HL-60 (cell line): ENCODE results near the gene CNOT6.
"Not testable (repeated sequence)": the region's sequence is repeated elsewhere in the genome, so short reads cannot be mapped to it uniquely, and the experiment has no call there.

Experiments
- POLR2AphosphoS5 ChIP-seq: IDR thresholded peaks from 2 replicates; pipeline ENCODE4 v1.6.1; 2012; ENCODE audit warnings: low read depth
- TF ChIP-seq, protein P1 (sequence below): IDR thresholded peaks from one replicate; pipeline ENCODE4 v1.5.1; 2011; ENCODE audit warnings: low read length, control low read depth, inconsistent platforms; ENCODE audit not compliant: insufficient read depth

DNA sequence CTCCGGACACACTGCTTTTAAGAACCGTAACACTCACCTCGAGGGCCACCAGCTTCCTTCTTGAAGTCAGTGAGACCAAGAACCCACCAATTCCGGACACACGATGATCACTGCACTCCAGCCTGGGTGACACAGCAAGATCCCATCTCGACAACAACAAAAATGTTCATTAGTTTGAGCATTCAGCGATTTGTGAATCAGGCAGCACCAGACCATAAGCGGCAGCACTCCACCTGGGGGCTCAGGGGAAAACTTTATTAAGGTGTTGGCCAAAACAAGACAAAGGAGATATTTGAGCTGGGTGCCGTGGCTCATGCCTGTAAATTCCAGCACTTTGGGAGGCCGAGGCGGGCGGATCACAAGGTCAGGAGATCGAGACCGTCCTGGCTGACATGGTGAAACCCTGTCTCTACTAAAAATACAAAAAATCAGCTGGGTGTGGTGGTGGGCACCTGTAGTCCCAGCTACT is 34.5 kb upstream of the CNOT6 start:
- TF ChIP-seq, protein P1, sequence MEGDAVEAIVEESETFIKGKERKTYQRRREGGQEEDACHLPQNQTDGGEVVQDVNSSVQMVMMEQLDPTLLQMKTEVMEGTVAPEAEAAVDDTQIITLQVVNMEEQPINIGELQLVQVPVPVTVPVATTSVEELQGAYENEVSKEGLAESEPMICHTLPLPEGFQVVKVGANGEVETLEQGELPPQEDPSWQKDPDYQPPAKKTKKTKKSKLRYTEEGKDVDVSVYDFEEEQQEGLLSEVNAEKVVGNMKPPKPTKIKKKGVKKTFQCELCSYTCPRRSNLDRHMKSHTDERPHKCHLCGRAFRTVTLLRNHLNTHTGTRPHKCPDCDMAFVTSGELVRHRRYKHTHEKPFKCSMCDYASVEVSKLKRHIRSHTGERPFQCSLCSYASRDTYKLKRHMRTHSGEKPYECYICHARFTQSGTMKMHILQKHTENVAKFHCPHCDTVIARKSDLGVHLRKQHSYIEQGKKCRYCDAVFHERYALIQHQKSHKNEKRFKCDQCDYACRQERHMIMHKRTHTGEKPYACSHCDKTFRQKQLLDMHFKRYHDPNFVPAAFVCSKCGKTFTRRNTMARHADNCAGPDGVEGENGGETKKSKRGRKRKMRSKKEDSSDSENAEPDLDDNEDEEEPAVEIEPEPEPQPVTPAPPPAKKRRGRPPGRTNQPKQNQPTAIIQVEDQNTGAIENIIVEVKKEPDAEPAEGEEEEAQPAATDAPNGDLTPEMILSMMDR: not testable (repeated sequence)
- TF ChIP-seq POLR2AphosphoS5: not testable (repeated sequence)
